A549 (cell line): ENCODE data around the gene PPP2R2D.

ENCODE experiments used
- CBX2 ChIP-seq: fragments of 200-600 bp; sonication (generic); IDR thresholded peaks from 2 replicates; pipeline ENCODE4 v1.6.1; 2016; ENCODE audit warnings: low read depth, mild to moderate bottlenecking, borderline replicate concordance
- CEBPB ChIP-seq, 2 experiments: fragments of >200 bp in 1 of 2; sonication (Bioruptor Twin) in 1 of 2; formaldehyde crosslinking in 1 of 2; IDR thresholded peaks; 2 replicates each; pipeline ENCODE4 v1.6.1; 2012 to 2016
- CTCF ChIP-seq: fragments of >200 bp; sonication (Bioruptor Twin); formaldehyde crosslinking; IDR thresholded peaks from 3 replicates; pipeline ENCODE4 v1.5.1; 2016
- HMGXB4 ChIP-seq: fragments of 250-450 bp; sonication (Bioruptor Pico); IDR thresholded peaks from 2 replicates; pipeline ENCODE4 v1.5.0; 2021; ENCODE audit warnings: mild to moderate bottlenecking, moderate library complexity, borderline replicate concordance
- JUNB ChIP-seq: fragments of >200 bp; sonication (Bioruptor Twin); formaldehyde crosslinking; IDR thresholded peaks from 2 replicates; pipeline ENCODE4 v1.6.1; 2016
- KDM5A ChIP-seq: fragments of 200-600 bp; sonication (generic); IDR thresholded peaks from 2 replicates; pipeline ENCODE4 v1.6.1; 2016; ENCODE audit warnings: antibody characterized with exemption, mild to moderate bottlenecking
- MYC ChIP-seq: IDR thresholded peaks from 2 replicates; pipeline ENCODE4 v1.6.1; 2012; ENCODE audit warnings: mild to moderate bottlenecking, inconsistent platforms, low read length, improper control_type of control experiment, borderline replicate concordance

- TF ChIP-seq CTCF (no peak), CBX2 (no peak), KDM5A (no peak), JUNB (no peak), HMGXB4 (CRISPR knock-in tag) (no peak), CEBPB (IDR thresholded peaks at IDR 0.05) (no peak), MYC (no peak)
Measured at GRCh38 chr10:131853610-131853964, 47.2 kb upstream of the PPP2R2D start.
